Transverse colon (tissue), 4 donors: Measurements from ENCODE around the gene SRM. TPM values are rescaled to one million over a fixed set of nuclear protein-coding genes. Genes with fewer than 3 reads are reported as not detected.
"Not testable (repeated sequence)": the region's sequence is repeated elsewhere in the genome, so short reads cannot be mapped to it uniquely, and the experiment has no call there.

Source experiments
- DNase-seq: peaks from one replicate; pipeline ENCODE4 v3.0.0-alpha.2; 2019
- H3K27ac ChIP-seq, 4 donors: fragments of 200-600 bp; sonication (generic); 2 replicates each; pipeline ENCODE4 v1.5.1; 2016 to 2018; ENCODE audit warnings: inconsistent platforms in 4 of 4
- H3K27me3 ChIP-seq: fragments of 200-600 bp; sonication (generic); 2 replicates; pipeline ENCODE4 v1.5.1; 2017; ENCODE audit warnings: inconsistent platforms
- H3K36me3 ChIP-seq, 4 donors: fragments of 200-600 bp; sonication (generic); 2 replicates each; pipeline ENCODE4 v1.5.1; 2017 to 2019; ENCODE audit warnings: inconsistent platforms in 4 of 4
- H3K4me1 ChIP-seq, 4 donors: fragments of 200-600 bp; sonication (generic); 2 replicates each; pipeline ENCODE4 v1.5.1; 2017 to 2020; ENCODE audit warnings: inconsistent platforms in 4 of 4
- H3K4me3 ChIP-seq, 4 donors: fragments of 200-600 bp; sonication (generic); 1 replicate in 1 of 4; 2 replicates in 3 of 4; pipeline versions ENCODE4 v1.5.1 to v1.6.1; 2017 to 2019; ENCODE audit warnings: inconsistent platforms in 4 of 4
- H3K9me3 ChIP-seq, 2 donors: fragments of 200-600 bp; sonication (generic); 2 replicates each; pipeline ENCODE4 v1.5.1; 2017 to 2019; ENCODE audit warnings: inconsistent platforms in 2 of 2
- EP300 ChIP-seq: sonication (generic); formaldehyde crosslinking; IDR thresholded peaks from one replicate; pipeline ENCODE4 v1.6.1; 2017; ENCODE audit warnings: antibody characterized with exemption, low read depth
- POLR2A ChIP-seq: fragments of 450-650 bp; IDR thresholded peaks from one replicate; pipeline ENCODE4 v1.6.1; 2016; ENCODE audit warnings: antibody characterized with exemption, mild to moderate bottlenecking, moderate library complexity
- POLR2AphosphoS5 ChIP-seq, 3 donors: sonication (generic); formaldehyde crosslinking; IDR thresholded peaks; one replicate each; pipeline ENCODE4 v1.6.1; 2016; ENCODE audit warnings: antibody characterized with exemption in 3 of 3
- WGBS, 2 donors: methylation state at CpG; one replicate each; pipeline ENCODE4 v1.1.5; 2018; ENCODE audit warnings: low coverage in 1 of 2; 5-methylcytosine and 5-hydroxymethylcytosine counted together
- in situ Hi-C, 4 donors: fragments of 200-750 bp; cut with MboI; loops; one replicate each; pipeline versions ENCODE4 v1.15.0 to v1.15.1; 2017; ENCODE audit warnings: low sequenced_read_pairs in 3 of 4, low pct_ligation_motif_present in 1 of 4, low pct_unique_long_range_greater_than_20kb in 1 of 4
- intact Hi-C: fragments of 100-400 bp; cut with DNase I; formaldehyde crosslinking; loops from one replicate; pipeline ENCODE4 v1.15.1; 2023; ENCODE audit warnings: low total_unique reads
- total RNA-seq, 4 donors: library from RNA; depleted of rRNA; stranded (reverse); fragments of >200 nt; gene quantifications; one replicate each; pipeline ENCODE4 v1.1.0, GENCODE V29; 2016
- TF ChIP-seq, protein P1 (sequence below), 5 experiments: fragments of 200-600 bp in 3 of 5; fragments of 450-650 bp in 2 of 5; sonication (generic) in 3 of 5; IDR thresholded peaks; 1 replicate in 2 of 5; 2 replicates in 3 of 5; pipeline ENCODE4 v1.5.1; 2016 to 2017; ENCODE audit warnings: antibody characterized with exemption in 5 of 5, inconsistent platforms in 3 of 5, mild to moderate bottlenecking in 2 of 5, moderate library complexity in 1 of 5

The SRM gene
- total RNA-seq, 4 donors from 2014 or later: 13.0 to 25.1 (median 20.3) TPM

DNA sequence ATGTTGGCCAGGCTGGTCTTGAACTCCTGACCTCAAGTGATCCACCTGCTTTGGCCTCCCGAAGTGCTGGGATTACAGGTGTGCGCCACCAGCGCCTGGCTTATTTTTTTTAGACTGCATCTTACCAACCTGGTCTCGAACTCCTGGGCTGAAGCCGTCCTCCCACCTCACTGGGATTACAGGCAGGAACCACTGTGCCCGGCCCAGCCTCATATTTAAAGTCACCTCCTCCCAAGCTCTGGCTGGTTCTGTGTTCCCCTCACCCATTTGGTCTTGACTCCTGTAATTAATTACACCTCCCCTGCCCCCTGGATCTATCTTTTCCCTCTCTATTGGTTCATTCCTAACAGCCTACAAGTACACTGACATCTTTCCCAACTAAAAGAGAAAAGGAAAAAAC, 41.5 kb upstream of the SRM start:
- no peak overlapping the region for H3K27ac ChIP-seq
- WGBS, 2 donors: 93% methylated on average over 6 of the region's 6 CpGs; no CpG with 5 or more reads in 1 of the 2 donors
- intact Hi-C loops (no loop called here), in situ Hi-C loops (no loop called here)
- no peaks in the 10 kb centered on the region for H3K27me3 ChIP-seq
- H3K9me3 ChIP-seq: no peaks in the 10 kb centered on the region
- H3K4me3 ChIP-seq: no peak overlapping the region
- no peak for DNase-seq
- H3K4me1 ChIP-seq: peaks cover 7 to 17% (median 10%) of the 10 kb centered on the region in 4 donors
- peaks cover 0 to 11% (median 2%) of the 10 kb centered on the region in 4 donors for H3K36me3 ChIP-seq
- TF ChIP-seq EP300 (no peak), POLR2AphosphoS5 (IDR thresholded peaks at IDR 0.05) (no peak), POLR2A (no peak)
- TF ChIP-seq, protein P1, sequence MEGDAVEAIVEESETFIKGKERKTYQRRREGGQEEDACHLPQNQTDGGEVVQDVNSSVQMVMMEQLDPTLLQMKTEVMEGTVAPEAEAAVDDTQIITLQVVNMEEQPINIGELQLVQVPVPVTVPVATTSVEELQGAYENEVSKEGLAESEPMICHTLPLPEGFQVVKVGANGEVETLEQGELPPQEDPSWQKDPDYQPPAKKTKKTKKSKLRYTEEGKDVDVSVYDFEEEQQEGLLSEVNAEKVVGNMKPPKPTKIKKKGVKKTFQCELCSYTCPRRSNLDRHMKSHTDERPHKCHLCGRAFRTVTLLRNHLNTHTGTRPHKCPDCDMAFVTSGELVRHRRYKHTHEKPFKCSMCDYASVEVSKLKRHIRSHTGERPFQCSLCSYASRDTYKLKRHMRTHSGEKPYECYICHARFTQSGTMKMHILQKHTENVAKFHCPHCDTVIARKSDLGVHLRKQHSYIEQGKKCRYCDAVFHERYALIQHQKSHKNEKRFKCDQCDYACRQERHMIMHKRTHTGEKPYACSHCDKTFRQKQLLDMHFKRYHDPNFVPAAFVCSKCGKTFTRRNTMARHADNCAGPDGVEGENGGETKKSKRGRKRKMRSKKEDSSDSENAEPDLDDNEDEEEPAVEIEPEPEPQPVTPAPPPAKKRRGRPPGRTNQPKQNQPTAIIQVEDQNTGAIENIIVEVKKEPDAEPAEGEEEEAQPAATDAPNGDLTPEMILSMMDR (IDR thresholded peaks at IDR 0.05): no peak

DNA sequence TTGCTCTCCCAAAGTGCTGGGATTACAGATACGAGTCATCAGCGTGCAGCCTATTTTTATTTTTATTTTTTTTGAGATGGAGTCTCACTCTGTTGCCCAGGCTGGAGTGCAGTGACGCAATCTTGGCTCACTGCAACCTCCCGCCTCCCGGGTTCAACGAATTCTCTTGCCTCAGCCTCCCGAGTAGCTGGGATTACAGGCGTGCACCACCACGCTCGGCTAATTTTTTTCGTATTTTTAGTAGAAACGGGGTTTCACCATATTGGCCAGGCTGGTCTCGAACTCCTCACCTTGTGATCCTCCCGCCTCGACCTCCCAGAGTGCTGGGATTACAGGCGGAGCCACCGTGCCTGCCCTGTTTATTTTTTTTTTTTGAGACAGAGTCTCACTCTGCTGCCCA, 41.0 kb upstream of the SRM start:
- intact Hi-C loops, H3K27ac ChIP-seq, H3K27me3 ChIP-seq, DNase-seq, H3K9me3 ChIP-seq, in situ Hi-C loops, H3K4me3 ChIP-seq: not testable (repeated sequence)
- Histone ChIP-seq H3K36me3 (peaks cover 0 to 12% (median 4%) of the 10 kb centered on the region in 4 donors), H3K4me1 (peaks cover 7 to 17% (median 10%) of the 10 kb centered on the region in 4 donors)
- 93 to 97% methylated on average over 17 of the region's 17 CpGs for WGBS, 2 donors

DNA sequence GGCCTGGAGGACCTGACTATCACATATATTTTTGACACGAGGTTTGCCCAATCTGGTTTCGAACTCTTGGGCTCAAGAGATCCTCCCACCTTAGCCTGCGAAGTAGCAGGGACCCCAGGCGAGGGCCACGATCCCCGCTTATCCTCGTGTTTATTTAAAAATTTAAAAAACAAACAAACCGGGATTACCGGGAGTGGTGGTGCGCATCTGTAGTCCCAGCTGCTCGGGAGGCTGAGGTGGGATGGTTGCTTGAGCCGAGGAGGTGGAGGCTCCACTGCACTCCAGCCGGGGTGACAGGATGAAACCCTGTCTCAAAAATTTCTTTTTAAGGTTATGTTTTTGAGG, 40.3 kb upstream of the SRM start:
- H3K36me3 ChIP-seq: peaks cover 0 to 19% (median 7%) of the 10 kb centered on the region in 4 donors
- no peaks in the 10 kb centered on the region for H3K27me3 ChIP-seq
- H3K4me1 ChIP-seq: peaks cover 7 to 17% (median 10%) of the 10 kb centered on the region in 4 donors
- intact Hi-C loops (no loop called here), in situ Hi-C loops (no loop called here)
- peak overlapping the region in 3 of 4 donors; percentile 96 to 99 (median 97) for H3K4me3 ChIP-seq
- DNase-seq: peak; percentile 9
- 12 to 25% methylated on average over 9 to 13 of the region's 13 CpGs for WGBS, 2 donors
- peak overlapping the region; percentile 89 to 93 (median 90) for H3K27ac ChIP-seq
- H3K9me3 ChIP-seq: no peaks in the 10 kb centered on the region
- TF ChIP-seq EP300 (no peak), POLR2A (no peak), POLR2AphosphoS5 (IDR thresholded peaks at IDR 0.05) (no peak)
- TF ChIP-seq, protein P1 (IDR thresholded peaks at IDR 0.05): no peak

DNA sequence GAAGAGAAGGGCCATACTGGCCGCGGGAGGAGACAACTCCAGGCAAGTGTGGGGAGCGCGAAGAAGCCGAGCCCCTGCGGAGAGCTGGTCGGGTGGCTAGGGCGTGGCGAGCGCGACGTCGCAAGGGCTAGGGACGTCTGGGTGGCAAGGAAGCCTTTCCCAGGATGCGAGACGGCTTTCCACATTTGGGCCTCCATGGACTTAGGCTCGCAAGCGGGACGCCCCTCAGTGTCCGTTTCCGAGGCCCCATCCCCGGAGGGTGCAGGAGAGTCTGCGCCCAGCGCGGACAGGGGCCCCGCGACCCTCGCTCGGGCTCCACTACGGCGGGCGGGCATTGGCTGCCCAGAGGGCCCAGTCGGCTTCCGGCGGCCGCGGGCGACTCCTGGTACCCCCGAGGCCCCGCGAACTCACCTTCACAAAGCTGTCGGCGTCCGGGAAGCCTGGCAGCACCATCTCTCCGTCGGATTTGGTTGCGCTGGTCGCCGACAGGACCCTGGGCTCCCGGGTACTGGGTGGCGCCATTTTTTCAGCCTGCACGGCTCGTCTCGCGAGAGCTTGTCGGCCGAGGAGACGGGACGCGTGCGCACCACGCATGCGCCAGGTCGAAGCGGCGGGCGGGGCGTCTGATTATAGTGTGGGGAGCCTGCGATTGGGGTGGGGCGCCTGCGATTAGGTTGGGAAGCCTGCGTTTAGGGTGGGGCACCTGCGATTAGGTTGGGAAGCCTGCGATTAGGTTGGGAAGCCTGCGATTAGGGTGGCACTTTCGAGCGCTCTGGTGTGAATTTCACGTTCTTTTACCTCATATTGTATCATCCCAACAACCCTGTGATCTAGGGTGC, 39.7 kb upstream of the SRM start, which contains the start of gene EXOSC10:
EXOSC10 (minus strand) TSS at position 560 of the 839 bp plus-strand sequence; CDS start at position 522, 38 bp downstream.
- WGBS, 2 donors: 0 to 1% methylated on average over 9 to 51 of the region's 78 CpGs
- peak; percentile 64 for TF ChIP-seq POLR2A
- TF ChIP-seq POLR2AphosphoS5 (IDR thresholded peaks at IDR 0.05): peak; percentile 35 to 69 (median 58)
- no peak for TF ChIP-seq EP300
- TF ChIP-seq, protein P1 (IDR thresholded peaks at IDR 0.05): peak in 1 of 5 experiments; percentile 7
- peaks cover 0 to 25% (median 10%) of the 10 kb centered on the region in 4 donors for H3K36me3 ChIP-seq
- no peaks in the 10 kb centered on the region for H3K27me3 ChIP-seq
- peaks cover 7 to 17% (median 10%) of the 10 kb centered on the region in 4 donors for H3K4me1 ChIP-seq
- peak within 1 kb of the TSS; percentile 96 to 99 (median 98) for H3K4me3 ChIP-seq
- peak within 1 kb of the TSS; percentile 89 to 93 (median 90) for H3K27ac ChIP-seq
- in situ Hi-C loops: no loop called here
- peak; percentile 96 for DNase-seq
- intact Hi-C loops: no loop called here
- H3K9me3 ChIP-seq: no peaks in the 10 kb centered on the region
